ENCODE measurements around the gene ZFR2.

Gene ZFR2

GRCh38 chr19:3908266-3909054, 39.6 kb upstream of the ZFR2 start:
- TF ChIP-seq FOXP2 (optimal IDR thresholded peaks at IDR 0.05; ENCODE audit: borderline replicate concordance, extremely low read depth, extremely low read length, insufficient read depth) (no peak), SIN3A (IDR thresholded peaks at IDR 0.05; ENCODE audit: borderline replicate concordance, insufficient read depth, low read length) (no peak)

GRCh38 chr19:3907626-3908265, 38.9 kb upstream of the ZFR2 start:
- TF ChIP-seq SIN3A (IDR thresholded peaks at IDR 0.05; ENCODE audit: borderline replicate concordance, insufficient read depth, low read length) (no peak), TAF1 (IDR thresholded peaks at IDR 0.05; ENCODE audit: borderline replicate concordance, insufficient read depth, low read length) (no peak), POLR2AphosphoS5 (IDR thresholded peaks at IDR 0.05; ENCODE audit: low read depth, low read length) (no peak), FOXP2 (optimal IDR thresholded peaks at IDR 0.05; ENCODE audit: borderline replicate concordance, extremely low read depth, extremely low read length, insufficient read depth) (no peak)
- TF ChIP-seq, protein P1, sequence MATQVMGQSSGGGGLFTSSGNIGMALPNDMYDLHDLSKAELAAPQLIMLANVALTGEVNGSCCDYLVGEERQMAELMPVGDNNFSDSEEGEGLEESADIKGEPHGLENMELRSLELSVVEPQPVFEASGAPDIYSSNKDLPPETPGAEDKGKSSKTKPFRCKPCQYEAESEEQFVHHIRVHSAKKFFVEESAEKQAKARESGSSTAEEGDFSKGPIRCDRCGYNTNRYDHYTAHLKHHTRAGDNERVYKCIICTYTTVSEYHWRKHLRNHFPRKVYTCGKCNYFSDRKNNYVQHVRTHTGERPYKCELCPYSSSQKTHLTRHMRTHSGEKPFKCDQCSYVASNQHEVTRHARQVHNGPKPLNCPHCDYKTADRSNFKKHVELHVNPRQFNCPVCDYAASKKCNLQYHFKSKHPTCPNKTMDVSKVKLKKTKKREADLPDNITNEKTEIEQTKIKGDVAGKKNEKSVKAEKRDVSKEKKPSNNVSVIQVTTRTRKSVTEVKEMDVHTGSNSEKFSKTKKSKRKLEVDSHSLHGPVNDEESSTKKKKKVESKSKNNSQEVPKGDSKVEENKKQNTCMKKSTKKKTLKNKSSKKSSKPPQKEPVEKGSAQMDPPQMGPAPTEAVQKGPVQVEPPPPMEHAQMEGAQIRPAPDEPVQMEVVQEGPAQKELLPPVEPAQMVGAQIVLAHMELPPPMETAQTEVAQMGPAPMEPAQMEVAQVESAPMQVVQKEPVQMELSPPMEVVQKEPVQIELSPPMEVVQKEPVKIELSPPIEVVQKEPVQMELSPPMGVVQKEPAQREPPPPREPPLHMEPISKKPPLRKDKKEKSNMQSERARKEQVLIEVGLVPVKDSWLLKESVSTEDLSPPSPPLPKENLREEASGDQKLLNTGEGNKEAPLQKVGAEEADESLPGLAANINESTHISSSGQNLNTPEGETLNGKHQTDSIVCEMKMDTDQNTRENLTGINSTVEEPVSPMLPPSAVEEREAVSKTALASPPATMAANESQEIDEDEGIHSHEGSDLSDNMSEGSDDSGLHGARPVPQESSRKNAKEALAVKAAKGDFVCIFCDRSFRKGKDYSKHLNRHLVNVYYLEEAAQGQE (IDR thresholded peaks at IDR 0.05; ENCODE audit: insufficient read depth in 1 of 2, low read depth in 2 of 2, low read length in 2 of 2): no peak

DNA sequence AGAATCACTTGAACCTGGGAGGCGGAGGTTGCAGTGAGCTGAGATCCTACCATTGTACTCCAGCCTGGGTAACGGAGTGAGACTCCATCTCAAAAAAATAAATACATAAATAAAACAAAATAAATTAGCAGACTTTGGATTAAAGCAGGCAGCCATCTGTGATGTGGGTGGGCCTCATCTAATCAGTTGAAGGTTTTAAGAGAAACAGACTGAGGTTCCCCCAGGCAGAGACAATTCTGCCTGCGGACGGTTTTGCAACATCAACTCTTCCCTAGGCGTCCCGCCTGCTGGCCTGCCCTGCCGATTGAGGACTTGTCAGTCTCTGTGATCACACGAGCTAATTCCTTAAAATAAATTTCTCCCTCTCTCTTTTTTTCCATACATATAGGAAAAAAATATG, 35.4 kb upstream of the ZFR2 start:
- TF ChIP-seq TAF1 (IDR thresholded peaks at IDR 0.05; ENCODE audit: borderline replicate concordance, insufficient read depth, low read length): no peak
- TF ChIP-seq FOXP2 (optimal IDR thresholded peaks at IDR 0.05; ENCODE audit: borderline replicate concordance, extremely low read depth, extremely low read length, insufficient read depth): no peak
- TF ChIP-seq SIN3A (IDR thresholded peaks at IDR 0.05; ENCODE audit: borderline replicate concordance, insufficient read depth, low read length): no peak
- TF ChIP-seq, protein P1 (IDR thresholded peaks at IDR 0.05; ENCODE audit: insufficient read depth in 1 of 2, low read depth in 2 of 2, low read length in 2 of 2): no peak

- TF ChIP-seq POLR2AphosphoS5 (IDR thresholded peaks at IDR 0.05; ENCODE audit: low read depth, low read length) (no peak), FOXP2 (optimal IDR thresholded peaks at IDR 0.05; ENCODE audit: borderline replicate concordance, extremely low read depth, extremely low read length, insufficient read depth) (no peak), TAF1 (IDR thresholded peaks at IDR 0.05; ENCODE audit: borderline replicate concordance, insufficient read depth, low read length) (no peak), SIN3A (IDR thresholded peaks at IDR 0.05; ENCODE audit: borderline replicate concordance, insufficient read depth, low read length) (no peak)
- TF ChIP-seq, protein P1 (IDR thresholded peaks at IDR 0.05; ENCODE audit: insufficient read depth in 1 of 2, low read depth in 2 of 2, low read length in 2 of 2): no peak
Observed at GRCh38 chr19:3902317-3902973, 33.6 kb upstream of the ZFR2 start.

GRCh38 chr19:3899531-3900294, 30.9 kb upstream of the ZFR2 start:
- no peak for TF ChIP-seq POLR2AphosphoS5 (IDR thresholded peaks at IDR 0.05; ENCODE audit: low read depth, low read length)
- TF ChIP-seq, protein P1 (IDR thresholded peaks at IDR 0.05; ENCODE audit: insufficient read depth in 1 of 2, low read depth in 2 of 2, low read length in 2 of 2): no peak
